GM18508 (cell line): ENCODE data around the gene LSAMP.

ENCODE experiments used
- ATAC-seq: cut with Tn5 transposase; IDR thresholded peaks from one replicate; pipeline ENCODE4 v1.9.1; 2021; ENCODE audit warnings: moderate number of reproducible peaks; ENCODE audit not compliant: insufficient read depth, unreplicated experiment

Gene LSAMP

GRCh38 chr3:115928376-115928775 lies 516.9 kb downstream of the LSAMP start:
- no peak for ATAC-seq

- ATAC-seq = no peak
These were observed 518.1 kb downstream of the LSAMP start for GRCh38 chr3:115927197-115927596.

- no peak for ATAC-seq
These were observed 522.5 kb downstream of the LSAMP start for GRCh38 chr3:115922681-115923347.

- no peak for ATAC-seq
These were observed 523.6 kb downstream of the LSAMP start for GRCh38 chr3:115921711-115922110.

- ATAC-seq = no peak
These were observed 526.4 kb downstream of the LSAMP start for GRCh38 chr3:115918900-115919299.

- ATAC-seq = no peak
These were observed 528.4 kb downstream of the LSAMP start for GRCh38 chr3:115916866-115917265.

GRCh38 chr3:115915061-115915460 lies 530.2 kb downstream of the LSAMP start:
- no peak for ATAC-seq

- ATAC-seq = no peak
These were observed 532.1 kb downstream of the LSAMP start for GRCh38 chr3:115913069-115913686.

GRCh38 chr3:115912372-115912771 lies 532.9 kb downstream of the LSAMP start:
- no peak for ATAC-seq

GRCh38 chr3:115905871-115906270 lies 539.4 kb downstream of the LSAMP start:
- no peak for ATAC-seq

GRCh38 chr3:115903843-115904242 lies 541.4 kb downstream of the LSAMP start:
- ATAC-seq = no peak

GRCh38 chr3:115901008-115901407 lies 544.3 kb downstream of the LSAMP start:
- no peak for ATAC-seq

- ATAC-seq = no peak
These were observed 545.8 kb downstream of the LSAMP start for GRCh38 chr3:115899535-115899934.

- no peak for ATAC-seq
These were observed 546.5 kb downstream of the LSAMP start for GRCh38 chr3:115898656-115899410.

- ATAC-seq = no peak
These were observed 554.2 kb downstream of the LSAMP start for GRCh38 chr3:115891006-115891636.

- ATAC-seq = no peak
These were observed 554.7 kb downstream of the LSAMP start for GRCh38 chr3:115890579-115890978.

GRCh38 chr3:115885621-115886020 lies 559.7 kb downstream of the LSAMP start:
- no peak for ATAC-seq

GRCh38 chr3:115877615-115877899 lies 567.7 kb downstream of the LSAMP start:
- no peak for ATAC-seq

GRCh38 chr3:115876876-115877614 lies 568.2 kb downstream of the LSAMP start:
- ATAC-seq = no peak

- no peak for ATAC-seq
These were observed 569.8 kb downstream of the LSAMP start for GRCh38 chr3:115875460-115875859.

- ATAC-seq = no peak
These were observed 573.6 kb downstream of the LSAMP start for GRCh38 chr3:115871735-115872134.
